HG03571 (cell line): ENCODE results near the gene TRMT2A.
A peak's percentile ranks its signal among the peaks of the same experiment; 100 is the strongest.
"Not testable (repeated sequence)": the region's sequence is repeated elsewhere in the genome, so short reads cannot be mapped to it uniquely, and the experiment has no call there.

Experiments used
- ATAC-seq: cut with Tn5 transposase; IDR thresholded peaks from one replicate; pipeline ENCODE4 v1.9.1; 2021; ENCODE audit not compliant: unreplicated experiment

TRMT2A gene

GRCh38 chr22:20116951-20117632 is at the start of gene TRMT2A:
Gene TRMT2A, minus strand, starts transcription at chr22:20117226. Its CDS starts 320 bp downstream, at chr22:20116906.
- peak; percentile 72 for ATAC-seq

GRCh38 chr22:20166703-20167102 is 49.7 kb upstream of the TRMT2A start:
- ATAC-seq: no peak

- no peak for ATAC-seq
Measured at GRCh38 chr22:20165913-20166312, 48.9 kb upstream of the TRMT2A start.

- ATAC-seq: no peak
Measured at GRCh38 chr22:20165421-20165820, 48.4 kb upstream of the TRMT2A start.

GRCh38 chr22:20164863-20165262 is 47.8 kb upstream of the TRMT2A start:
- no peak for ATAC-seq

- ATAC-seq: no peak
Measured at GRCh38 chr22:20160041-20160440, 43.0 kb upstream of the TRMT2A start.

- not testable (repeated sequence) for ATAC-seq
Measured at GRCh38 chr22:20159531-20159930, 42.5 kb upstream of the TRMT2A start.

- no peak for ATAC-seq
Measured at GRCh38 chr22:20159076-20159475, 42.0 kb upstream of the TRMT2A start.

- ATAC-seq: no peak
Measured at GRCh38 chr22:20158391-20159036, 41.5 kb upstream of the TRMT2A start.

- no peak for ATAC-seq
Measured at GRCh38 chr22:20157430-20158183, 40.6 kb upstream of the TRMT2A start.

GRCh38 chr22:20156611-20157429 is 39.8 kb upstream of the TRMT2A start:
- no peak for ATAC-seq

- ATAC-seq: no peak
Measured at GRCh38 chr22:20156042-20156389, 39.0 kb upstream of the TRMT2A start.

GRCh38 chr22:20155330-20156041 is 38.5 kb upstream of the TRMT2A start:
- no peak for ATAC-seq

- no peak for ATAC-seq
Measured at GRCh38 chr22:20154602-20155187, 37.7 kb upstream of the TRMT2A start.

- no peak for ATAC-seq
Measured at GRCh38 chr22:20153945-20154344, 36.9 kb upstream of the TRMT2A start.

GRCh38 chr22:20152464-20152890 is 35.5 kb upstream of the TRMT2A start:
- ATAC-seq: no peak

- no peak for ATAC-seq
Measured at GRCh38 chr22:20151276-20151588, 34.2 kb upstream of the TRMT2A start.

GRCh38 chr22:20150381-20151275 is 33.6 kb upstream of the TRMT2A start, which contains the start of gene CCDC188:
Gene CCDC188, minus strand, starts transcription at chr22:20151055. Its CDS starts 69 bp downstream, at chr22:20150986.
- no peak for ATAC-seq
